Tibial nerve (tissue), 3 donors: ENCODE data around the gene FNBP1L.

Experiments used
- POLR2A ChIP-seq, 2 donors: fragments of 450-650 bp; IDR thresholded peaks; one replicate each; pipeline ENCODE4 v1.6.1; 2017; ENCODE audit warnings: antibody characterized with exemption in 2 of 2, mild to moderate bottlenecking in 2 of 2, moderate library complexity in 2 of 2
- TF ChIP-seq, protein P1 (sequence below), 5 experiments: fragments of 200-600 bp in 3 of 5; fragments of 450-650 bp in 2 of 5; sonication (generic) in 3 of 5; IDR thresholded peaks; one replicate each; pipeline ENCODE4 v1.5.1; 2016 to 2019; ENCODE audit warnings: antibody characterized with exemption in 5 of 5, mild to moderate bottlenecking in 3 of 5, moderate library complexity in 2 of 5

DNA sequence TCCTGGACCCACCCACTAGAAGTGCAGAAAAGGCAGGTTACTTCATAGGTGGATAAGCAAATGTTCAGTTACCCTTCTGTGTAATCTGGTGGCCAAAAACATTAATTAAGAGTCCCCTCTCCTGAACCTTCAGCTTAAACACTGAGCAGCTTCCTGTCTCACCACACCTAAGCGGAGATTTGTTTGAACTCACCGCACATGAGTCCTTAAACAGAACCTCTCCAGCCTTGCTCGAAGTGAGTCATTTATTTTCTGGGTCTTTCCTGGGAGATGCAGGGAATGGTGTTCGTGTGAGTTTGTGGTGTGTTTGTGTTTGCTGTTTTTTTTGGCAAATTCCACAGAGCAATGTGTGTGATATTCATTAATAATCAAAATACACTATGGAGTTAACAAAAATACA lies 7.6 kb upstream of the FNBP1L start:
- TF ChIP-seq, protein P1, sequence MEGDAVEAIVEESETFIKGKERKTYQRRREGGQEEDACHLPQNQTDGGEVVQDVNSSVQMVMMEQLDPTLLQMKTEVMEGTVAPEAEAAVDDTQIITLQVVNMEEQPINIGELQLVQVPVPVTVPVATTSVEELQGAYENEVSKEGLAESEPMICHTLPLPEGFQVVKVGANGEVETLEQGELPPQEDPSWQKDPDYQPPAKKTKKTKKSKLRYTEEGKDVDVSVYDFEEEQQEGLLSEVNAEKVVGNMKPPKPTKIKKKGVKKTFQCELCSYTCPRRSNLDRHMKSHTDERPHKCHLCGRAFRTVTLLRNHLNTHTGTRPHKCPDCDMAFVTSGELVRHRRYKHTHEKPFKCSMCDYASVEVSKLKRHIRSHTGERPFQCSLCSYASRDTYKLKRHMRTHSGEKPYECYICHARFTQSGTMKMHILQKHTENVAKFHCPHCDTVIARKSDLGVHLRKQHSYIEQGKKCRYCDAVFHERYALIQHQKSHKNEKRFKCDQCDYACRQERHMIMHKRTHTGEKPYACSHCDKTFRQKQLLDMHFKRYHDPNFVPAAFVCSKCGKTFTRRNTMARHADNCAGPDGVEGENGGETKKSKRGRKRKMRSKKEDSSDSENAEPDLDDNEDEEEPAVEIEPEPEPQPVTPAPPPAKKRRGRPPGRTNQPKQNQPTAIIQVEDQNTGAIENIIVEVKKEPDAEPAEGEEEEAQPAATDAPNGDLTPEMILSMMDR (IDR thresholded peaks at IDR 0.05): no peak
- TF ChIP-seq POLR2A (IDR thresholded peaks at IDR 0.05): no peak
